GM12865 (cell line): ENCODE measurements around the gene PLVAP.
A peak's percentile ranks its signal among the peaks of the same experiment; 100 is the strongest.

Experiments used
- DNase-seq: peaks from one replicate; pipeline ENCODE4 v3.0.0; 2010; ENCODE audit warnings: low read depth
- H3K4me3 ChIP-seq: 2 replicates; pipeline ENCODE4 v1.5.1; 2011; ENCODE audit warnings: mild to moderate bottlenecking, low read depth, low read length, control low read depth
- CTCF ChIP-seq: IDR thresholded peaks from 2 replicates; pipeline ENCODE4 v1.5.1; 2011; ENCODE audit warnings: low read length, control low read depth, low read depth, inconsistent platforms; ENCODE audit not compliant: insufficient read depth; ENCODE audit errors: missing control alignments

Gene PLVAP

GRCh38 chr19:17338433-17339078 lies 38.6 kb downstream of the PLVAP start:
- no peak for TF ChIP-seq CTCF
- DNase-seq: no peak
- H3K4me3 ChIP-seq: peak overlapping the region; percentile 82

GRCh38 chr19:17337675-17338432 lies 39.3 kb downstream of the PLVAP start:
- peak overlapping the region; percentile 82 for H3K4me3 ChIP-seq
- peak; percentile 71 for DNase-seq

DNA sequence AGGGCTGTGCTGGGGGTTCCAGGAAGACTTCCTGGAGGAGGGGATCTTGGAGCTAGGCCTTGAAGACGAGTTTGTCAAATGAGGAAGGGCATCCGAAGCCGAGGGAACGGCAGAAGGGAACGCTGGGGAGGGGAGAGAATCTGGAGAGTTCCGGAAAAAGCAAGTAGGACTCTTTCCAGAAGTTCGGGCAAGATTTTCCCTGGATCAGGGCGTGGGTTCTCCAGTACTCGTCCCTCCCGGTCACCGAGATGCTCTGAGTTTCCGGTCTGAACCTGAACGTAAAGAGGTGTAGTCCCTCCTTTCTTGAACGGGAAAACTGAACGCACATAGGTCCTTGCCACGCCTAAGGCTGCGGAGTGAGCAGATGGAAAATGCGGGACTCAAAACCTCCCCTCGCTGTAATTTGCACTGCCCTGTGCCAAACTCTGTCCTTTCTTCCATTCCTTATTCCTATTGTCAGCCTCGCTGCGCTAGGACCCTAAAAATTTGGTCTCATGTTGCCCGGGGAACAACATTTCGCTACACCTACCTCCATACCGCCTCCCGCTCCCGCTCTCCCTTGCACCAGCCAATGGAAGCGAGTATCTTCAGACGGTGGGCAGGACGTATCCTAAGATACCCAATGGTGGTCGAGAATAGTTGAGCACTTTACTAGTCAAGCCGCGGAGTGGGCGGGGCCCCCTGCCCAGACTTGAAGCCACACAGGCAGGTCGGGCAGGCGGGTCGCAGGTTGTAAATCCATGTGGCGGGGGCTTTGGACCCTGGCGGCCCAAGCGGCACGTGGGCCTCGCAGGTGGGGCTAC lies 40.1 kb downstream of the PLVAP start, which contains the start of gene GTPBP3:
GTPBP3 (plus strand) TSS at position 682 of the 803 bp plus-strand sequence; CDS start at position 741, 59 bp downstream.
- peak; percentile 99 for DNase-seq
- H3K4me3 ChIP-seq: peak within 1 kb of the TSS; percentile 82
- TF ChIP-seq CTCF: no peak

More at GRCh38 chr19:17337675-17338432, 39.3 kb downstream of the PLVAP start:
- TF ChIP-seq CTCF: no peak

DNA sequence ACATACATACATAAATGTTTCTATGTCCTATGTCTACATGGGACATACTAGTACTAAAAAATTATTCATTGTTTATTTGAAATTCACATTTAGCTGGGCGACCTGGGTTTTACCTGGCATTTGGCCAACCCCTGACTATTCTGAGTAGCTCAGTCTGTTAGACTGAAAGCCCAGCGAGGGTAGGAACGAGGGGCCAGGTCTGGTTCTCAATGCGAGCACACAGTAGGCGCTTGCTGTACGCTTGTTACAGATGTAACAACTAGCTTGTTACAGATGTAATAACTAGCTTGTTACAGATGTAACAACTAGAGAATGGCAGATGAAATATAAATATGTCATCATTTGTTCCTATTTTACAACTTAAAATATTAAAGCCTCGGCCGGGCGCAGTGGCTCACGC lies 41.6 kb downstream of the PLVAP start:
- H3K4me3 ChIP-seq: no peak overlapping the region
- DNase-seq: no peak
- TF ChIP-seq CTCF: no peak

DNA sequence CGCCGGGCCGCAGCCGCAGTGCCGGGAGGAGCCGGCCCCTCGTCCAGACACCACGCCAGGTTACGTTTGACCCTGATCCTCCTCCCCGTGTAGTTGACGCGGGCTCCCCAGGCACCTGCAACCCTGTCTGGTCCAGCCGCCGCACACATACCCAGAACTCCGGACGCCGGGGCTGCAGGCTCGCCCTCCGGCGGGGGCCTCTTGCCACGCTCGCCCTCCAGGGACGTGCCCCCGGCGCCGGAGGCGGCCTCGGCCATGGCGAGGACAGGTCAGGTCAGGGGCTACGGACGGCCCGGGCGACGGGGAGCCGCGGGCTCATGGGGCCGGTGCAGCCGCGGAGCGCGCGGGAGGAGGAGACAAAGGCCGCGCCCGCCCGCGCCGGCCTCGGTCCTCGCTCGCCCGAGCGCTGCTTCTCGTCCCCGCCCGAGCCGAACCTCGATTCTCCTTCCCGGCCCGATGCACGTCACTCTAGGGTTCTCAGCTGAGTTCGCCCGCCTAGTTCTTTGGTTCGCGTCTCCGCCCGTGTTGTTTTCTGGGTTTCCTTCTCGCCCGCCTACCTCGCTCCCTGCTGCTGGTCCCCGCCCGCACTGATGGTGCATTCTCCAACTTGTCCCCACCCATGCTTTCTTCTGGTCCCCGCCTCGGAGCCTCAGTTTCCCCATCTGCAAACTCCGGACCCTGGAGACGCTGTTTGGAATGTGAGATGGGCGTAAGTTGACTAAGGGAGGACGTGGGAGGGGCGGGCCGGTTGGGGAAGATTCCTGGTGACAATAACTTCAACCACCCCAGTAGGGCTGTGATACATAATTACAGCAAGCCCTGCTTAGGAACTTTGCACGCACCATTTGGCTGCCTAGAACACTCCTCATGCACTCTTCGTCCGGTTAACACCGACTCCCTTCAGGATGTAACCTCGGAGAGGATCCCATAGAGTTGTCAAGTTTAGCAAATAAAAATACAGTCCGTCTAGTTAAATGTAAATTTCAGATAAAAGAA lies 42.4 kb downstream of the PLVAP start, which contains the start of gene ANO8:
ANO8 (minus strand) TSS at position 442 of the 996 bp plus-strand sequence; CDS start at position 257, 185 bp downstream.
- DNase-seq: peak; percentile 99
- H3K4me3 ChIP-seq: peak within 1 kb of the TSS; percentile 69
- no peak for TF ChIP-seq CTCF
